Glutamatergic neuron (in vitro differentiated cells): Measurements from ENCODE around the gene CBLC. TPM values are rescaled to one million over a fixed set of nuclear protein-coding genes. Genes with fewer than 3 reads are reported as not detected.

Experiments
- DNase-seq: peaks from one replicate; pipeline ENCODE4 v3.0.0; 2022
- H3K27ac Mint-ChIP-seq: one replicate; pipeline ENCODE4 v1.8.0; 2020; ENCODE audit warnings: mild to moderate bottlenecking, mixed read lengths, inconsistent platforms; ENCODE audit not compliant: unreplicated experiment
- H3K27me3 Mint-ChIP-seq: one replicate; pipeline ENCODE4 v1.8.0; 2020; ENCODE audit warnings: mild to moderate bottlenecking, moderate library complexity, mixed read lengths, inconsistent platforms; ENCODE audit not compliant: unreplicated experiment
- H3K36me3 Mint-ChIP-seq: one replicate; pipeline ENCODE4 v1.8.0; 2020; ENCODE audit warnings: mild to moderate bottlenecking, mixed read lengths, inconsistent platforms; ENCODE audit not compliant: unreplicated experiment
- H3K4me1 Mint-ChIP-seq: one replicate; pipeline ENCODE4 v1.8.0; 2020; ENCODE audit warnings: mild to moderate bottlenecking, low read depth, mixed read lengths, inconsistent platforms; ENCODE audit not compliant: unreplicated experiment
- H3K4me3 Mint-ChIP-seq: one replicate; pipeline ENCODE4 v1.8.0; 2020; ENCODE audit warnings: mild to moderate bottlenecking, mixed read lengths, inconsistent platforms; ENCODE audit not compliant: unreplicated experiment
- H3K9me3 Mint-ChIP-seq: one replicate; pipeline ENCODE4 v1.8.0; 2020; ENCODE audit warnings: mild to moderate bottlenecking, moderate library complexity, mixed read lengths, inconsistent platforms; ENCODE audit not compliant: unreplicated experiment
- microRNA-seq: library from miRNA; unstranded; fragments of <30 nt; microRNA quantifications from one replicate; pipeline ENCODE4, GENCODE V29; 2020; ENCODE audit not compliant: unreplicated experiment
- total RNA-seq: library from RNA; stranded (reverse); fragmentation: NEBNext Ultra II Directional; extraction: Animal tissue kit (Norgen Biotek cat#: 25700); gene quantifications from one replicate; pipeline ENCODE4 v1.2.1, GENCODE V29; 2021; ENCODE audit not compliant: unreplicated experiment
- TF ChIP-seq, protein P1 (sequence below): fragments of 200-600 bp; sonication (generic); IDR thresholded peaks from one replicate; pipeline ENCODE4 v1.5.0; 2021; ENCODE audit not compliant: partially characterized antibody, unreplicated experiment

The CBLC gene
- total RNA-seq, 1 donor from 2014 or later, result not detected

DNA sequence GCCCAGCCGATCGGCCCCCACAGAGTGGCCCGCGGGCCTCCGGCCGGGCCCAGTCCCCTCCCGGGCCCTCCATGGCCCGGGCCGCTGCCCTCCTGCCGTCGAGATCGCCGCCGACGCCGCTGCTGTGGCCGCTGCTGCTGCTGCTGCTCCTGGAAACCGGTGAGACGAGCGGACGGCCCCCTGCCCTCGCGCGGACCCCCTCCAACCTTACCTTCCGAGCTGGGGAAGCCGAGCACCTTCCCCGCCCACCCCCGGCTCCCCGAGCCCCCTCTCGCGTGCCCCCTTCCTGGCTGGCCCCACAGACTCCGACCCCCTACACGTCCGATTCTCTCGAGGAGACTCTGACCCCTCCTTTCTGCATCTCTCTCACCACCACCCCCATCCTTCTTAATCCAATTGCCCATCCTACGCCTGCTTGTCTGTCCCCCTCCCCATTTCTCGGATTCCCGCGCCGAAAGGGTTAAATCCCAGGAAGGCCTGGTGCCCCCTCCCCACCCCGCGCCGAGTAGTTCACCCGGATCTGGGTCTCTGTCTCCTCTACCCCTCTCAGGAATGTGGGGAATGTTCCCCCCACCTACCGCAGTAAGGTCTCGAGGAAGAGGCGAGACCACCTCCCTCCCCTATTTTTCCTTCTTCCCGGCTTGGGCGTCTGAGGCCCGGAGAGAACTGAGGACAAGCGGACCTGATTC, 68.9 kb downstream of the CBLC start:
- H3K27ac Mint-ChIP-seq, result peak overlapping the region; percentile 78
- H3K36me3 Mint-ChIP-seq, result no peaks in the 10 kb centered on the region
- H3K9me3 Mint-ChIP-seq, result peaks cover 14% of the 10 kb centered on the region
- DNase-seq, result peak; percentile 49
- peaks cover 21% of the 10 kb centered on the region for H3K4me1 Mint-ChIP-seq
- H3K4me3 Mint-ChIP-seq, result peak overlapping the region; percentile 92
- TF ChIP-seq, protein P1, sequence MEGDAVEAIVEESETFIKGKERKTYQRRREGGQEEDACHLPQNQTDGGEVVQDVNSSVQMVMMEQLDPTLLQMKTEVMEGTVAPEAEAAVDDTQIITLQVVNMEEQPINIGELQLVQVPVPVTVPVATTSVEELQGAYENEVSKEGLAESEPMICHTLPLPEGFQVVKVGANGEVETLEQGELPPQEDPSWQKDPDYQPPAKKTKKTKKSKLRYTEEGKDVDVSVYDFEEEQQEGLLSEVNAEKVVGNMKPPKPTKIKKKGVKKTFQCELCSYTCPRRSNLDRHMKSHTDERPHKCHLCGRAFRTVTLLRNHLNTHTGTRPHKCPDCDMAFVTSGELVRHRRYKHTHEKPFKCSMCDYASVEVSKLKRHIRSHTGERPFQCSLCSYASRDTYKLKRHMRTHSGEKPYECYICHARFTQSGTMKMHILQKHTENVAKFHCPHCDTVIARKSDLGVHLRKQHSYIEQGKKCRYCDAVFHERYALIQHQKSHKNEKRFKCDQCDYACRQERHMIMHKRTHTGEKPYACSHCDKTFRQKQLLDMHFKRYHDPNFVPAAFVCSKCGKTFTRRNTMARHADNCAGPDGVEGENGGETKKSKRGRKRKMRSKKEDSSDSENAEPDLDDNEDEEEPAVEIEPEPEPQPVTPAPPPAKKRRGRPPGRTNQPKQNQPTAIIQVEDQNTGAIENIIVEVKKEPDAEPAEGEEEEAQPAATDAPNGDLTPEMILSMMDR, result no peak
- H3K27me3 Mint-ChIP-seq, result peaks cover 5% of the 10 kb centered on the region

DNA sequence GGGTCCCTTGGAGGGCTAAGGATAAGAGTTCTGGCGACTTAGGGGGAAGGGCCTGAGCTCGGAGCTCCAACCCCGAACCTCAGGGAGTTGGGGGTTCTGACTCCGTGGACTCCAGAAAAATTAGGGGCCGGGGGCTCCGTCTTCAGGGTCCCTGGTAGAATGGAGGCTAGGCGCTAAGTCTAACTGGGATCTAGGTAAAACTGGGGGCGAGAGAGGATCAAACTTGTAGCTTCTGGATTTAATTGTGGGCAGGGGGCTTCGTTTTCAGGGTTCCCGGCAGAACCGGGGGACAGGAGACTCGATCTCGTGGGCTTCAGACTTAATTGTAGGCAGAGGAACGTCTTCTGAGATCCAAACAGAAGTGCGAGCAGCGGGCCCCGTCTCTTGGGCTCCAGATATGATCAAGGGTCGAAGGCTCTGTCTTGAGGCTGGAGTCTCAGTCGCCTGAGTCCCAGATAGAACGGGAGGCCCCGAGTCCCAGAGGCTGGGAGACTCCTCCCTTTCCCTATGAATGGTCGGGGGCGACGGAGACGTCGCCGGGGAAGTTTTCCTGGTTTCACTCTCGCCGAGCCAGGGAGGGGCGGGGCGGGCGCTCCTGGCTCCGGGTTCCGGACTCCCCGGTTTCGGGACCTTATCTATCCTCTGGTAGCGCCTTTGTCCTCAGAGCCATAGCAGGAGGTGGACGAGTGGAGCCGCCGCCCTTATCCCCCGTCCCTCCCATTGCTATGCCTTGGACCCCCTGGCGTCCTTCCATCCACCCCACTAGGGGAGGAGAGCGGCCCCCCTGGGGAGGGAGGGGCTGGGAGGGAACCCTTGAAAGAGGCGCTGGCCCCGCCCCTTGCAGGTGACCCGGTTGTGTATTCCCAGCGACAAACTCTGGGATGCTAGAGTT, 69.7 kb downstream of the CBLC start:
- TF ChIP-seq, protein P1, result no peak
- DNase-seq, result peak; percentile 56
- Mint-ChIP-seq H3K27ac (peak overlapping the region; percentile 78), H3K27me3 (peaks cover 7% of the 10 kb centered on the region), H3K9me3 (peaks cover 14% of the 10 kb centered on the region), H3K4me1 (peaks cover 21% of the 10 kb centered on the region), H3K36me3 (no peaks in the 10 kb centered on the region), H3K4me3 (peak overlapping the region; percentile 92)

DNA sequence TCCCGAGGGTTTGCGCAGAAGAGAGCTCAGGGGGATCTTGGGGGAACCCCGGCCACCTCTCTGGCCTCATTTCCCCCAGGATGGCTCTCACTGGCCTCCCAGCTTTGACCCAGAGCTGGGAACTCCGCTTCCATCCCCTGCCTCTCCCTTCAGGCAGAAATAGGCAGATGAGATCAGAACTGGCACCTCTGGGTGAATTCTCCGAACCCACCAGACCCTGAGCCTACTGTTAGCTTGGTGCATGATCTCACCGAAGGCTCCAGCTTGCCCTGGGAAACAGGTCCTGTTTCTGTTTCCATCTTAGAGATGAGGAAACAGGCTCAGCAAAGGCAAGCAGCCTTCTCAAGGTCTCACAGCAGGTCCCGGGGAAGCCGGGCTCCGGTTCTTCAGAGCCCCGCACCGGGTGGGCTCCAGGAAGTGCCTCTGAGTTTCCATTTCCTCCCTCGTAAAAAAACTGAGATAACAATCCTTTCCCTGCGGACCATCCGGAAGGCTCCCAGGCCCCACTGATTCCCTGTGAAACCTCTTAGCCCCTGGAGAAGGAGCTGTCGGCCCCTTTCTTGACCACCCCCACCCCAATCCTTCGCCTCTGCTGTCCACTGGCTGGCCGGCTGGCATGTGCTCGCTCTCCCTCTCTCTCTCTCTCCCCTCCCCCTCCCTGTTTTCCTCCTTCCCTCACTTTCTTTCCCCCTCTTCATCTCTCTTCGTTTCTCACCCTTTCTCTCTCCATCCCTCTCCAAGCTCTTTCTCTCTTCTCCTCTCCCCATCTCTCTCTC, 70.5 kb downstream of the CBLC start:
- Mint-ChIP-seq H3K27me3 (peaks cover 7% of the 10 kb centered on the region), H3K4me3 (peak overlapping the region; percentile 91), H3K27ac (peak overlapping the region; percentile 68), H3K36me3 (no peaks in the 10 kb centered on the region), H3K9me3 (peaks cover 14% of the 10 kb centered on the region), H3K4me1 (peaks cover 21% of the 10 kb centered on the region)
- TF ChIP-seq, protein P1, result no peak
- peak; percentile 29 for DNase-seq

DNA sequence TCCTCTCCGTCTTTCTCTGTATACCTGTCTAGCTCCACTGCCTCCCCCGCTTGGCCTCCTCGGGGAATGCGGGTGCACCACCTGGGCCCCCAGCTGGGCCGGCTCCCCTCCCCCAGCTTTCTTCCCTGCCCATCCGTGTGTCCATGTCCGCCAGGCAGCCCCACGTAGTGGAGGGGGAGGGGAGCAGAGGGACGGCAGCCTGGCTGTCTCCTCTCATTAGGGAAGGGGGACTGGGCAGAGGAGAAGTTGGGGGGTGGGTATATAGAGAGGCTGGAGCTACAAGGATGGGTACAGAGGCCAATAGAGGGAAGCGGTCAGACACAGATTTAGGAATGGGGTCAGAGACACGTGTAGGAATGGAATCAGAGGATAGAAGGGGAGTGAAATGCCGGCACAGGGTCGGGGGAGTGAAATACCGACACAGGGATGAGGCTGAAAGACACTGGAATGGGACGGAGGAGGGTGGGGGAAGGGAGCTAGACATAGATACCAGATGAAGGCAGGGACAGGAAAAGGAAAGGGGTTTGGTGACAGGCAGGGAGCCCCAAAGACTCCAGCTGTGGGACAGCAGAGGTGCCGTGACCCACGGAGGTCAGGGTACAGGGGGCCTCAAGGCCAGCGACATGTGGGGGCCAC, 71.2 kb downstream of the CBLC start:
- Mint-ChIP-seq H3K36me3 (no peaks in the 10 kb centered on the region), H3K9me3 (peaks cover 14% of the 10 kb centered on the region), H3K4me1 (peaks cover 21% of the 10 kb centered on the region), H3K27ac (peak overlapping the region; percentile 68), H3K27me3 (peaks cover 7% of the 10 kb centered on the region), H3K4me3 (peak overlapping the region; percentile 91)
- TF ChIP-seq, protein P1, result no peak
- DNase-seq, result peak; percentile 56

Small RNA genes lying within 50 kb of the gene (microRNA-seq; reads per million reads assigned to microRNA genes)
- not detected for gene MIR8085

Other genes with a start within 250 kb of the CBLC start
- gene CEACAM20, start 248.2 kb upstream of the CBLC start, total RNA-seq, result not detected
- not detected for gene IGSF23, start 164.3 kb upstream of the CBLC start, total RNA-seq
- 14.8 TPM for gene PVR, start 134.0 kb upstream of the CBLC start, total RNA-seq
- gene CEACAM19, start 106.4 kb upstream of the CBLC start, total RNA-seq, result 1.5 TPM
- not detected for gene CEACAM16, start 78.7 kb upstream of the CBLC start, total RNA-seq
- gene BCL3, start 29.2 kb upstream of the CBLC start, total RNA-seq, result 2.4 TPM
- 47.1 TPM for gene BCAM, start 31.2 kb downstream of the CBLC start, total RNA-seq
- gene NECTIN2, start 68.4 kb downstream of the CBLC start, total RNA-seq, result 108 TPM
- 57.8 TPM for gene TOMM40, start 113.4 kb downstream of the CBLC start, total RNA-seq
- 65.9 TPM for gene APOE, start 127.9 kb downstream of the CBLC start, total RNA-seq
- 8.3 TPM for gene APOC1, start 136.7 kb downstream of the CBLC start, total RNA-seq
- not detected for gene APOC4, start 164.3 kb downstream of the CBLC start, total RNA-seq
- gene APOC2, start 168.2 kb downstream of the CBLC start, total RNA-seq, result not detected
- gene CLPTM1, start 177.5 kb downstream of the CBLC start, total RNA-seq, result 102 TPM
- 1.2 TPM for gene RELB, start 223.6 kb downstream of the CBLC start, total RNA-seq